Central memory CD8-positive, alpha-beta T cell (primary cell): ENCODE measurements around the gene CT45A5.
"Not testable (repeated sequence)": the region's sequence is repeated elsewhere in the genome, so short reads cannot be mapped to it uniquely, and the experiment has no call there.

Experiments used
- ATAC-seq: fragments of 150-1000 bp; cut with Tn5 transposase; replicated peaks from 2 replicates; pipeline ENCODE4 v1.10.0; 2022; ENCODE audit warnings: mild to moderate bottlenecking, moderate FRiP score, moderate number of reproducible peaks; ENCODE audit not compliant: poor library complexity, severe bottlenecking; ENCODE audit errors: extremely low read depth
- DNase-seq, 2 donors: peaks; one replicate each; pipeline ENCODE4 v3.0.0; 2021; ENCODE audit warnings: low spot score in 2 of 2
- H3K27ac Mint-ChIP-seq: one replicate; pipeline ENCODE4 v1.8.0; 2022; ENCODE audit warnings: low read depth, mild to moderate bottlenecking, moderate library complexity, mixed read lengths
- H3K27me3 Mint-ChIP-seq: one replicate; pipeline ENCODE4 v1.8.0; 2022; ENCODE audit warnings: mixed read lengths
- H3K36me3 Mint-ChIP-seq: one replicate; pipeline ENCODE4 v1.8.0; 2022; ENCODE audit warnings: mild to moderate bottlenecking, moderate library complexity, mixed read lengths; ENCODE audit not compliant: insufficient read depth
- H3K4me1 Mint-ChIP-seq: one replicate; pipeline ENCODE4 v1.8.0; 2022; ENCODE audit warnings: mixed read lengths
- H3K4me3 Mint-ChIP-seq: one replicate; pipeline ENCODE4 v1.8.0; 2022; ENCODE audit warnings: mild to moderate bottlenecking, moderate library complexity, mixed read lengths
- H3K9me3 Mint-ChIP-seq: one replicate; pipeline ENCODE4 v1.8.0; 2022; ENCODE audit warnings: mixed read lengths

CT45A5 gene

GRCh38 chrX:135785403-135785802 is at the start of gene CT45A5:
Gene CT45A5 (minus strand): TSS chrX:135785503. CDS start chrX:135781729, 3,774 bp downstream.
- not testable (repeated sequence) for H3K27ac Mint-ChIP-seq, H3K9me3 Mint-ChIP-seq, H3K36me3 Mint-ChIP-seq, H3K4me1 Mint-ChIP-seq, DNase-seq, H3K4me3 Mint-ChIP-seq, ATAC-seq, H3K27me3 Mint-ChIP-seq

GRCh38 chrX:135819912-135820311 is 34.6 kb upstream of the CT45A5 start, which contains the start of gene CT45A2:
Gene CT45A2 (minus strand): TSS chrX:135820012. CDS start chrX:135816265, 3,747 bp downstream.
- not testable (repeated sequence) for H3K27me3 Mint-ChIP-seq, DNase-seq, ATAC-seq, H3K36me3 Mint-ChIP-seq, H3K9me3 Mint-ChIP-seq, H3K27ac Mint-ChIP-seq, H3K4me3 Mint-ChIP-seq, H3K4me1 Mint-ChIP-seq

- not testable (repeated sequence) for H3K4me1 Mint-ChIP-seq, H3K27me3 Mint-ChIP-seq, H3K36me3 Mint-ChIP-seq, ATAC-seq, H3K9me3 Mint-ChIP-seq, H3K27ac Mint-ChIP-seq, H3K4me3 Mint-ChIP-seq, DNase-seq
These were observed 17.4 kb upstream of the CT45A5 start, which contains the start of gene CT45A6 for GRCh38 chrX:135802687-135803086. Gene CT45A6 (minus strand): TSS chrX:135802787. CDS start chrX:135798993, 3,794 bp downstream.

- H3K4me1 Mint-ChIP-seq, H3K4me3 Mint-ChIP-seq, DNase-seq, H3K36me3 Mint-ChIP-seq, H3K27ac Mint-ChIP-seq, H3K27me3 Mint-ChIP-seq, ATAC-seq, H3K9me3 Mint-ChIP-seq: not testable (repeated sequence)
These were observed 17.2 kb downstream of the CT45A5 start, which contains the start of gene CT45A3 for GRCh38 chrX:135768091-135768490. Gene CT45A3 (minus strand): TSS chrX:135768191. CDS start chrX:135764444, 3,747 bp downstream.

GRCh38 chrX:135744739-135745138 is 40.6 kb downstream of the CT45A5 start:
- H3K4me3 Mint-ChIP-seq, DNase-seq, H3K36me3 Mint-ChIP-seq, H3K4me1 Mint-ChIP-seq, H3K27ac Mint-ChIP-seq, ATAC-seq, H3K9me3 Mint-ChIP-seq, H3K27me3 Mint-ChIP-seq: not testable (repeated sequence)

GRCh38 chrX:135741192-135741715 is 44.0 kb downstream of the CT45A5 start:
- no peak for DNase-seq
- no peaks in the 10 kb centered on the region for H3K36me3 Mint-ChIP-seq

GRCh38 chrX:135740681-135741149 is 44.6 kb downstream of the CT45A5 start:
- H3K27ac Mint-ChIP-seq = no peak overlapping the region
- no peaks in the 10 kb centered on the region for H3K36me3 Mint-ChIP-seq
- H3K9me3 Mint-ChIP-seq = no peaks in the 10 kb centered on the region
- no peak overlapping the region for H3K4me3 Mint-ChIP-seq
- H3K4me1 Mint-ChIP-seq = no peaks in the 10 kb centered on the region
- no peak for ATAC-seq
- H3K27me3 Mint-ChIP-seq = no peaks in the 10 kb centered on the region
- DNase-seq = no peak

More at GRCh38 chrX:135741192-135741715, 44.0 kb downstream of the CT45A5 start:
- no peak for ATAC-seq
- no peaks in the 10 kb centered on the region for H3K27me3 Mint-ChIP-seq
- H3K9me3 Mint-ChIP-seq = no peaks in the 10 kb centered on the region
- H3K4me1 Mint-ChIP-seq = no peaks in the 10 kb centered on the region
- no peak overlapping the region for H3K4me3 Mint-ChIP-seq
- no peak overlapping the region for H3K27ac Mint-ChIP-seq

GRCh38 chrX:135737366-135738071 is 47.8 kb downstream of the CT45A5 start:
- Mint-ChIP-seq H3K4me3 (no peak overlapping the region), H3K27me3 (no peaks in the 10 kb centered on the region), H3K36me3 (no peaks in the 10 kb centered on the region), H3K4me1 (no peaks in the 10 kb centered on the region), H3K9me3 (no peaks in the 10 kb centered on the region), H3K27ac (no peak overlapping the region)
- no peak for ATAC-seq
- DNase-seq = no peak

- H3K4me3 Mint-ChIP-seq, H3K36me3 Mint-ChIP-seq, ATAC-seq, DNase-seq, H3K9me3 Mint-ChIP-seq, H3K4me1 Mint-ChIP-seq, H3K27me3 Mint-ChIP-seq, H3K27ac Mint-ChIP-seq: not testable (repeated sequence)
These were observed 50.6 kb downstream of the CT45A5 start for GRCh38 chrX:135734666-135735065.
